ENCODE data around the gene RCBTB2. TPM values are rescaled to one million over a fixed set of nuclear protein-coding genes. Genes with fewer than 3 reads are reported as not detected.

RCBTB2 gene
- total RNA-seq, 1 donor from 2014 or later = 38.4 TPM

- H4K20me1 ChIP-seq (ENCODE audit: low read depth) = no peaks in the 10 kb centered on the region
- H3K4me3 Mint-ChIP-seq = no peak overlapping the region
- peaks cover 26% of the 10 kb centered on the region for H3K36me3 Mint-ChIP-seq
- H3K79me2 ChIP-seq (ENCODE audit: low read depth) = no peaks in the 10 kb centered on the region
- H3K36me3 ChIP-seq = peaks cover 7% of the 10 kb centered on the region
- no peak overlapping the region for H3K9ac ChIP-seq
- H3K4me2 ChIP-seq = no peak overlapping the region
- no peaks in the 10 kb centered on the region for H3K4me1 ChIP-seq
- TF ChIP-seq, protein P1, sequence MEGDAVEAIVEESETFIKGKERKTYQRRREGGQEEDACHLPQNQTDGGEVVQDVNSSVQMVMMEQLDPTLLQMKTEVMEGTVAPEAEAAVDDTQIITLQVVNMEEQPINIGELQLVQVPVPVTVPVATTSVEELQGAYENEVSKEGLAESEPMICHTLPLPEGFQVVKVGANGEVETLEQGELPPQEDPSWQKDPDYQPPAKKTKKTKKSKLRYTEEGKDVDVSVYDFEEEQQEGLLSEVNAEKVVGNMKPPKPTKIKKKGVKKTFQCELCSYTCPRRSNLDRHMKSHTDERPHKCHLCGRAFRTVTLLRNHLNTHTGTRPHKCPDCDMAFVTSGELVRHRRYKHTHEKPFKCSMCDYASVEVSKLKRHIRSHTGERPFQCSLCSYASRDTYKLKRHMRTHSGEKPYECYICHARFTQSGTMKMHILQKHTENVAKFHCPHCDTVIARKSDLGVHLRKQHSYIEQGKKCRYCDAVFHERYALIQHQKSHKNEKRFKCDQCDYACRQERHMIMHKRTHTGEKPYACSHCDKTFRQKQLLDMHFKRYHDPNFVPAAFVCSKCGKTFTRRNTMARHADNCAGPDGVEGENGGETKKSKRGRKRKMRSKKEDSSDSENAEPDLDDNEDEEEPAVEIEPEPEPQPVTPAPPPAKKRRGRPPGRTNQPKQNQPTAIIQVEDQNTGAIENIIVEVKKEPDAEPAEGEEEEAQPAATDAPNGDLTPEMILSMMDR (IDR thresholded peaks at IDR 0.05) = no peak
- TF ChIP-seq EZH2phosphoT487 (IDR thresholded peaks at IDR 0.05) = no peak
- no peak overlapping the region for H2AFZ ChIP-seq (replicated peaks)
- H3K27ac Mint-ChIP-seq = no peak overlapping the region
- no peaks in the 10 kb centered on the region for H3K9me3 ChIP-seq (ENCODE audit: low read depth)
- no peaks in the 10 kb centered on the region for H3F3A ChIP-seq (ENCODE audit: low read depth)
- no peak for DNase-seq (ENCODE audit: low spot score)
- H3K27me3 Mint-ChIP-seq (ENCODE audit: insufficient read depth, low read depth) = peaks cover 2% of the 10 kb centered on the region
- no peaks in the 10 kb centered on the region for H3K27me3 ChIP-seq
- no peak overlapping the region for H3K4me3 ChIP-seq
- H3K9me3 Mint-ChIP-seq = no peaks in the 10 kb centered on the region
- H3K27ac ChIP-seq = no peak overlapping the region
- no peaks in the 10 kb centered on the region for H3K4me1 Mint-ChIP-seq
Measured at GRCh38 chr13:48486362-48486761, 46.5 kb downstream of the RCBTB2 start.

GRCh38 chr13:48485432-48485831, 47.4 kb downstream of the RCBTB2 start:
- H3K9me3 ChIP-seq (ENCODE audit: low read depth) = no peaks in the 10 kb centered on the region
- H3K27ac Mint-ChIP-seq = no peak overlapping the region
- H3K36me3 ChIP-seq = peaks cover 7% of the 10 kb centered on the region
- no peak overlapping the region for H3K9ac ChIP-seq
- TF ChIP-seq EZH2 (IDR thresholded peaks at IDR 0.05) (no peak), EZH2phosphoT487 (IDR thresholded peaks at IDR 0.05) (no peak)
- TF ChIP-seq, protein P1 (IDR thresholded peaks at IDR 0.05) = no peak
- no peak for DNase-seq (ENCODE audit: low spot score)
- no peaks in the 10 kb centered on the region for H3K79me2 ChIP-seq (ENCODE audit: low read depth)
- H3K4me2 ChIP-seq = no peak overlapping the region
- no peak overlapping the region for H2AFZ ChIP-seq (replicated peaks)
- no peak overlapping the region for H3K4me3 Mint-ChIP-seq
- no peaks in the 10 kb centered on the region for H3F3A ChIP-seq (ENCODE audit: low read depth)
- H3K4me3 ChIP-seq = no peak overlapping the region
- H3K9me3 Mint-ChIP-seq = no peaks in the 10 kb centered on the region
- H3K27me3 Mint-ChIP-seq (ENCODE audit: insufficient read depth, low read depth) = peaks cover 2% of the 10 kb centered on the region
- H4K20me1 ChIP-seq (ENCODE audit: low read depth) = no peaks in the 10 kb centered on the region
- H3K36me3 Mint-ChIP-seq = peaks cover 26% of the 10 kb centered on the region
- H3K4me1 ChIP-seq = no peaks in the 10 kb centered on the region
- H3K4me1 Mint-ChIP-seq = no peaks in the 10 kb centered on the region
- no peaks in the 10 kb centered on the region for H3K27me3 ChIP-seq
- H3K27ac ChIP-seq = no peak overlapping the region

GRCh38 chr13:48483575-48483974, 49.3 kb downstream of the RCBTB2 start:
- Histone ChIP-seq H3K9me3 (ENCODE audit: low read depth) (no peaks in the 10 kb centered on the region), H3K27me3 (no peaks in the 10 kb centered on the region), H3K79me2 (ENCODE audit: low read depth) (no peaks in the 10 kb centered on the region), H3K4me1 (no peaks in the 10 kb centered on the region), H2AFZ (replicated peaks) (no peak overlapping the region), H3F3A (ENCODE audit: low read depth) (no peaks in the 10 kb centered on the region), H4K20me1 (ENCODE audit: low read depth) (no peaks in the 10 kb centered on the region), H3K9ac (no peak overlapping the region), H3K27ac (no peak overlapping the region), H3K4me2 (no peak overlapping the region), H3K4me3 (no peak overlapping the region), H3K36me3 (peaks cover 7% of the 10 kb centered on the region)
- peaks cover 21% of the 10 kb centered on the region for H3K36me3 Mint-ChIP-seq
- no peak overlapping the region for H3K4me3 Mint-ChIP-seq
- no peak for DNase-seq (ENCODE audit: low spot score)
- H3K4me1 Mint-ChIP-seq = no peaks in the 10 kb centered on the region
- no peak for TF ChIP-seq EZH2 (IDR thresholded peaks at IDR 0.05)
- TF ChIP-seq, protein P1 (IDR thresholded peaks at IDR 0.05) = no peak
- no peak for TF ChIP-seq EZH2phosphoT487 (IDR thresholded peaks at IDR 0.05)
- H3K9me3 Mint-ChIP-seq = no peaks in the 10 kb centered on the region
- H3K27me3 Mint-ChIP-seq (ENCODE audit: insufficient read depth, low read depth) = peaks cover 2% of the 10 kb centered on the region
- no peak overlapping the region for H3K27ac Mint-ChIP-seq

All from neural progenitor cell (in vitro differentiated cells).